DND-41 (cell line): Measurements from ENCODE around the gene DDX17.

Experiments
- EZH2 ChIP-seq: IDR thresholded peaks from 3 replicates; pipeline ENCODE4 v1.6.1; 2012; ENCODE audit warnings: borderline replicate concordance, low read depth, mild to moderate bottlenecking, moderate library complexity, low read length, inconsistent platforms; ENCODE audit not compliant: severe bottlenecking
- TF ChIP-seq, protein P1 (sequence below): IDR thresholded peaks from 2 replicates; pipeline ENCODE4 v1.5.1; 2012; ENCODE audit warnings: borderline replicate concordance, low read length, moderate library complexity, mild to moderate bottlenecking; ENCODE audit not compliant: poor library complexity, severe bottlenecking; ENCODE audit errors: extremely low read depth

GRCh38 chr22:38503021-38503420, 3.1 kb downstream of the DDX17 start:
- TF ChIP-seq, protein P1, sequence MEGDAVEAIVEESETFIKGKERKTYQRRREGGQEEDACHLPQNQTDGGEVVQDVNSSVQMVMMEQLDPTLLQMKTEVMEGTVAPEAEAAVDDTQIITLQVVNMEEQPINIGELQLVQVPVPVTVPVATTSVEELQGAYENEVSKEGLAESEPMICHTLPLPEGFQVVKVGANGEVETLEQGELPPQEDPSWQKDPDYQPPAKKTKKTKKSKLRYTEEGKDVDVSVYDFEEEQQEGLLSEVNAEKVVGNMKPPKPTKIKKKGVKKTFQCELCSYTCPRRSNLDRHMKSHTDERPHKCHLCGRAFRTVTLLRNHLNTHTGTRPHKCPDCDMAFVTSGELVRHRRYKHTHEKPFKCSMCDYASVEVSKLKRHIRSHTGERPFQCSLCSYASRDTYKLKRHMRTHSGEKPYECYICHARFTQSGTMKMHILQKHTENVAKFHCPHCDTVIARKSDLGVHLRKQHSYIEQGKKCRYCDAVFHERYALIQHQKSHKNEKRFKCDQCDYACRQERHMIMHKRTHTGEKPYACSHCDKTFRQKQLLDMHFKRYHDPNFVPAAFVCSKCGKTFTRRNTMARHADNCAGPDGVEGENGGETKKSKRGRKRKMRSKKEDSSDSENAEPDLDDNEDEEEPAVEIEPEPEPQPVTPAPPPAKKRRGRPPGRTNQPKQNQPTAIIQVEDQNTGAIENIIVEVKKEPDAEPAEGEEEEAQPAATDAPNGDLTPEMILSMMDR, result no peak
- TF ChIP-seq EZH2, result no peak
